HG02610 (cell line): Measurements from ENCODE around the gene OFD1.
"Not testable (repeated sequence)": the region's sequence is repeated elsewhere in the genome, so short reads cannot be mapped to it uniquely, and the experiment has no call there.

Experiments
- ATAC-seq: cut with Tn5 transposase; IDR thresholded peaks from one replicate; pipeline ENCODE4 v1.9.1; 2021; ENCODE audit warnings: mild to moderate bottlenecking, moderate library complexity; ENCODE audit not compliant: unreplicated experiment

Gene OFD1

GRCh38 chrX:13700380-13700779 lies 34.2 kb upstream of the OFD1 start:
- ATAC-seq: no peak

- no peak for ATAC-seq
Measured at GRCh38 chrX:13702111-13702789, 32.3 kb upstream of the OFD1 start.

- no peak for ATAC-seq
Measured at GRCh38 chrX:13703135-13703534, 31.4 kb upstream of the OFD1 start.

- no peak for ATAC-seq
Measured at GRCh38 chrX:13703589-13703988, 31.0 kb upstream of the OFD1 start.

GRCh38 chrX:13711141-13711540 lies 23.4 kb upstream of the OFD1 start:
- no peak for ATAC-seq

- no peak for ATAC-seq
Measured at GRCh38 chrX:13716455-13716854, 18.1 kb upstream of the OFD1 start.

- ATAC-seq: no peak
Measured at GRCh38 chrX:13716905-13717304, 17.6 kb upstream of the OFD1 start.

- ATAC-seq: no peak
Measured at GRCh38 chrX:13717700-13718472, 16.7 kb upstream of the OFD1 start.

- no peak for ATAC-seq
Measured at GRCh38 chrX:13719192-13719856, 15.2 kb upstream of the OFD1 start.

- ATAC-seq: no peak
Measured at GRCh38 chrX:13721371-13721770, 13.2 kb upstream of the OFD1 start.

- no peak for ATAC-seq
Measured at GRCh38 chrX:13721819-13722519, 12.6 kb upstream of the OFD1 start.

GRCh38 chrX:13724878-13725277 lies 9.7 kb upstream of the OFD1 start:
- ATAC-seq: not testable (repeated sequence)

- not testable (repeated sequence) for ATAC-seq
Measured at GRCh38 chrX:13726583-13726982, 8.0 kb upstream of the OFD1 start.

- not testable (repeated sequence) for ATAC-seq
Measured at GRCh38 chrX:13730523-13730922, 4.0 kb upstream of the OFD1 start.

GRCh38 chrX:13732246-13733067 lies 2.1 kb upstream of the OFD1 start:
- ATAC-seq: no peak

GRCh38 chrX:13733506-13733905 lies 1.0 kb upstream of the OFD1 start:
- ATAC-seq: no peak

- ATAC-seq: no peak
Measured at GRCh38 chrX:13741695-13742094, 7.1 kb downstream of the OFD1 start.

GRCh38 chrX:13742397-13743176 lies 8.0 kb downstream of the OFD1 start:
- ATAC-seq: peak; percentile 95

GRCh38 chrX:13747836-13748235 lies 13.3 kb downstream of the OFD1 start:
- no peak for ATAC-seq

GRCh38 chrX:13748486-13748885 lies 13.9 kb downstream of the OFD1 start:
- no peak for ATAC-seq
